HepG2 (cell line): ENCODE measurements around the gene LRRC3B.

Experiments used
- CBFB ChIP-seq: sonication (generic); formaldehyde crosslinking; IDR thresholded peaks from 2 replicates; pipeline ENCODE4 v1.4.0; 2020; ENCODE audit warnings: missing genetic modification reagents
- JARID2 ChIP-seq: sonication (generic); formaldehyde crosslinking; IDR thresholded peaks from 2 replicates; pipeline ENCODE4 v1.8.1; 2023; ENCODE audit warnings: missing genetic modification reagents, inconsistent platforms; ENCODE audit not compliant: insufficient replicate concordance
- JUND ChIP-seq: sonication (generic); formaldehyde crosslinking; IDR thresholded peaks from 2 replicates; pipeline ENCODE4 v1.8.0; 2022; ENCODE audit warnings: mild to moderate bottlenecking, missing genetic modification reagents
- MTA1 ChIP-seq: sonication (generic); formaldehyde crosslinking; IDR thresholded peaks from 2 replicates; pipeline ENCODE4 v1.4.0; 2020; ENCODE audit warnings: missing genetic modification reagents, mild to moderate bottlenecking, borderline replicate concordance
- POLR2AphosphoS5 ChIP-seq: IDR thresholded peaks from 2 replicates; pipeline ENCODE4 v1.6.1; 2012; ENCODE audit warnings: low read depth, low read length
- SRSF1 ChIP-seq: fragments of 200-400 bp; formaldehyde crosslinking; optimal IDR thresholded peaks from 2 replicates; pipeline ENCODE3; 2017; ENCODE audit warnings: mild to moderate bottlenecking, low read depth, low read length, moderate library complexity
- SUZ12 ChIP-seq: fragments of 150-350 bp; IDR thresholded peaks from 2 replicates; pipeline ENCODE4 v1.6.1; 2014; ENCODE audit warnings: low read depth, low read length
- USF2 ChIP-seq, 2 experiments: sonication (generic) in 1 of 2; formaldehyde crosslinking in 1 of 2; IDR thresholded peaks; 2 replicates each; pipeline versions ENCODE4 v1.5.1 to v1.6.1; 2011 to 2020; ENCODE audit warnings: borderline replicate concordance in 1 of 2, low read depth in 1 of 2, low read length in 1 of 2, mild to moderate bottlenecking in 1 of 2, missing genetic modification reagents in 1 of 2, moderate library complexity in 1 of 2
- ZFP37 ChIP-seq: sonication (generic); formaldehyde crosslinking; IDR thresholded peaks from 2 replicates; pipeline ENCODE4 v1.4.0; 2020; ENCODE audit warnings: missing genetic modification reagents, borderline replicate concordance
- ZNF160 ChIP-seq: sonication (generic); formaldehyde crosslinking; IDR thresholded peaks from 2 replicates; pipeline ENCODE4 v1.8.0; 2022; ENCODE audit warnings: mild to moderate bottlenecking, inconsistent platforms, missing genetic modification reagents
- ZNF33A ChIP-seq: sonication (generic); formaldehyde crosslinking; IDR thresholded peaks from 2 replicates; pipeline ENCODE4 v1.5.1; 2020; ENCODE audit warnings: missing genetic modification reagents, mild to moderate bottlenecking, moderate library complexity, borderline replicate concordance

- no peak for TF ChIP-seq SUZ12
- no peak for TF ChIP-seq ZNF160
- no peak for TF ChIP-seq JUND (CRISPR knock-in tag)
- TF ChIP-seq JARID2 (CRISPR knock-in tag), result no peak
- TF ChIP-seq MTA1, result no peak
- no peak for TF ChIP-seq ZNF33A (CRISPR knock-in tag)
- TF ChIP-seq USF2 (IDR thresholded peaks at IDR 0.05; ENCODE audit: low read depth, low read length), result no peak
- TF ChIP-seq USF2 (CRISPR knock-in tag; IDR thresholded peaks at IDR 0.05; ENCODE audit: borderline replicate concordance), result no peak
- TF ChIP-seq POLR2AphosphoS5, result no peak
- no peak for TF ChIP-seq ZFP37 (CRISPR knock-in tag)
- no peak for TF ChIP-seq SRSF1
- no peak for TF ChIP-seq CBFB (CRISPR knock-in tag)
Observed at GRCh38 chr3:26750263-26750662, 127.7 kb downstream of the LRRC3B start.
